ENCODE measurements around the gene ZNF670. TPM values are rescaled to one million over a fixed set of nuclear protein-coding genes. Genes with fewer than 3 reads are reported as not detected.

ZNF670 gene
- polyA plus RNA-seq, 1 donor from 2014 or later, result 9.3 TPM

GRCh38 chr1:247060771-247061170 lies 17.8 kb downstream of the ZNF670 start:
- H3F3A ChIP-seq (ENCODE audit: insufficient read depth, low read length, poor library complexity, severe bottlenecking), result no peaks in the 10 kb centered on the region
- no peak overlapping the region for H2AFZ ChIP-seq (ENCODE audit: low read depth, low read length)
- H3K9ac ChIP-seq (ENCODE audit: low read length), result no peak overlapping the region
- peaks cover 56% of the 10 kb centered on the region for H3K79me2 ChIP-seq (replicated peaks; ENCODE audit: insufficient read depth, low read length)
- no peaks in the 10 kb centered on the region for H3K36me3 ChIP-seq (ENCODE audit: insufficient read depth, low read length)
- TF ChIP-seq REST (IDR thresholded peaks at IDR 0.05; ENCODE audit: borderline replicate concordance) (no peak), TAF1 (IDR thresholded peaks at IDR 0.05; ENCODE audit: low read depth) (no peak), RAD21 (conservative IDR thresholded peaks at IDR 0.05) (no peak)
- no peak overlapping the region for H3K27ac ChIP-seq (ENCODE audit: low read length)
- H3K4me3 ChIP-seq (ENCODE audit: low read length), result no peak overlapping the region
- H3K9me2 ChIP-seq (ENCODE audit: insufficient read depth, low read length), result no peaks in the 10 kb centered on the region
- H3K27me3 ChIP-seq (ENCODE audit: insufficient read depth, low read depth, low read length), result no peaks in the 10 kb centered on the region
- no peak overlapping the region for H3K4me2 ChIP-seq (ENCODE audit: low read length)
- H3K9me3 ChIP-seq (ENCODE audit: low read length), result peaks cover 11% of the 10 kb centered on the region
- no peaks in the 10 kb centered on the region for H4K20me1 ChIP-seq (ENCODE audit: insufficient read depth)

GRCh38 chr1:247056071-247056470 lies 22.5 kb downstream of the ZNF670 start:
- Histone ChIP-seq H3K9me2 (ENCODE audit: insufficient read depth, low read length) (no peaks in the 10 kb centered on the region), H3K27me3 (ENCODE audit: insufficient read depth, low read depth, low read length) (no peaks in the 10 kb centered on the region), H3K9me3 (ENCODE audit: low read length) (peaks cover 5% of the 10 kb centered on the region), H3F3A (ENCODE audit: insufficient read depth, low read length, poor library complexity, severe bottlenecking) (no peaks in the 10 kb centered on the region), H3K27ac (ENCODE audit: low read length) (no peak overlapping the region), H2AFZ (ENCODE audit: low read depth, low read length) (no peak overlapping the region), H3K4me2 (ENCODE audit: low read length) (no peak overlapping the region), H3K36me3 (ENCODE audit: insufficient read depth, low read length) (no peaks in the 10 kb centered on the region), H3K4me3 (ENCODE audit: low read length) (no peak overlapping the region), H3K9ac (ENCODE audit: low read length) (no peak overlapping the region), H4K20me1 (ENCODE audit: insufficient read depth) (no peaks in the 10 kb centered on the region), H3K79me2 (replicated peaks; ENCODE audit: insufficient read depth, low read length) (peaks cover 38% of the 10 kb centered on the region)
- TF ChIP-seq MXI1 (conservative IDR thresholded peaks at IDR 0.05; ENCODE audit: poor library complexity, severe bottlenecking), result no peak
- TF ChIP-seq RAD21 (conservative IDR thresholded peaks at IDR 0.05), result no peak
- no peak for TF ChIP-seq TAF1 (IDR thresholded peaks at IDR 0.05; ENCODE audit: low read depth)
- no peak for TF ChIP-seq POLR2AphosphoS5 (IDR thresholded peaks at IDR 0.05)
- no peak for TF ChIP-seq EP300 (conservative IDR thresholded peaks at IDR 0.05; ENCODE audit: poor library complexity, severe bottlenecking)
- TF ChIP-seq EZH2 (IDR thresholded peaks at IDR 0.05; ENCODE audit: borderline replicate concordance, insufficient read depth, low read length, poor library complexity, severe bottlenecking), result no peak
- TF ChIP-seq CTCF (IDR thresholded peaks at IDR 0.05; ENCODE audit: poor library complexity, severe bottlenecking), result no peak
- no peak for TF ChIP-seq REST (IDR thresholded peaks at IDR 0.05; ENCODE audit: borderline replicate concordance)
- no peak for TF ChIP-seq SMC3 (conservative IDR thresholded peaks at IDR 0.05; ENCODE audit: poor library complexity)
